ENCODE data around the gene NPDC1. TPM values are rescaled to one million over a fixed set of nuclear protein-coding genes. Genes with fewer than 3 reads are reported as not detected.

NPDC1 gene
- total RNA-seq, 4 donors from 2014 or later, result 45.3 to 119 (median 91.5) TPM

- H3K9me3 ChIP-seq, result no peaks in the 10 kb centered on the region
- peaks cover 32 to 57% (median 48%) of the 10 kb centered on the region in 4 donors for H3K4me1 ChIP-seq
- H3K27ac ChIP-seq (replicated peaks in 1 of 4), result no peak overlapping the region
- intact Hi-C loops (cut with DNase I), result loop anchor here (5.0 kb wide), 1 partner anchor 48 kb away; the partner anchor contains the start of gene C8G
- H3K36me3 ChIP-seq, result peaks cover 4 to 18% (median 14%) of the 10 kb centered on the region in 4 donors
- H3K27me3 ChIP-seq, result peaks cover 0 to 60% (median 14%) of the 10 kb centered on the region in 4 donors
- peak overlapping the region in 1 of 4 donors; percentile 10 for H3K4me3 ChIP-seq
- DNase-seq (ENCODE audit: extremely low spot score), result no peak
- TF ChIP-seq EP300 (IDR thresholded peaks at IDR 0.05) (no peak), CTCF (IDR thresholded peaks at IDR 0.05) (no peak), POLR2A (IDR thresholded peaks at IDR 0.05; ENCODE audit: low read depth) (no peak), POLR2AphosphoS5 (IDR thresholded peaks at IDR 0.05) (no peak)
- WGBS, result no CpG with 5 or more reads among the region's 40 CpGs
Measured at GRCh38 chr9:136994888-136995230, 51.1 kb downstream of the NPDC1 start.

- H3K4me1 ChIP-seq, result peaks cover 32 to 57% (median 48%) of the 10 kb centered on the region in 4 donors
- intact Hi-C loops (cut with DNase I), result loop anchor here (5.0 kb wide), 1 partner anchor 47 kb away; the partner anchor contains the start of gene C8G
- H3K9me3 ChIP-seq, result no peaks in the 10 kb centered on the region
- peak overlapping the region in 1 of 4 donors; percentile 10 for H3K4me3 ChIP-seq
- peaks cover 4 to 18% (median 14%) of the 10 kb centered on the region in 4 donors for H3K36me3 ChIP-seq
- H3K27ac ChIP-seq (replicated peaks in 1 of 4), result no peak overlapping the region
- H3K27me3 ChIP-seq, result peaks cover 0 to 60% (median 14%) of the 10 kb centered on the region in 4 donors
- TF ChIP-seq CTCF (IDR thresholded peaks at IDR 0.05) (no peak), EP300 (IDR thresholded peaks at IDR 0.05) (no peak), POLR2A (IDR thresholded peaks at IDR 0.05; ENCODE audit: low read depth) (no peak), POLR2AphosphoS5 (IDR thresholded peaks at IDR 0.05) (no peak)
- WGBS, result 86% methylated on average over 19 of the region's 54 CpGs
- no peak for DNase-seq (ENCODE audit: extremely low spot score)
Measured at GRCh38 chr9:136994180-136994887, 51.6 kb downstream of the NPDC1 start.

GRCh38 chr9:136992819-136993369 lies 53.1 kb downstream of the NPDC1 start:
- no peak for DNase-seq (ENCODE audit: extremely low spot score)
- TF ChIP-seq EP300 (IDR thresholded peaks at IDR 0.05) (no peak), POLR2AphosphoS5 (IDR thresholded peaks at IDR 0.05) (no peak), POLR2A (IDR thresholded peaks at IDR 0.05; ENCODE audit: low read depth) (no peak), CTCF (IDR thresholded peaks at IDR 0.05) (no peak)
- H3K27ac ChIP-seq (replicated peaks in 1 of 4), result peak overlapping the region; percentile 87 to 91 (median 88)

GRCh38 chr9:136991993-136992818 lies 53.8 kb downstream of the NPDC1 start, which contains the start of gene PAXX:
Gene PAXX (plus strand): TSS chr9:136992422. CDS start chr9:136992444, 22 bp downstream.
- Histone ChIP-seq H3K9me3 (no peaks in the 10 kb centered on the region), H3K27ac (replicated peaks in 1 of 4) (peak within 1 kb of the TSS; percentile 87 to 91 (median 88)), H3K27me3 (peaks cover 0 to 52% (median 14%) of the 10 kb centered on the region in 4 donors), H3K4me1 (peaks cover 32 to 57% (median 47%) of the 10 kb centered on the region in 4 donors), H3K36me3 (peaks cover 4 to 18% (median 14%) of the 10 kb centered on the region in 4 donors), H3K4me3 (peak within 1 kb of the TSS; percentile 67 to 86 (median 74))
- 9% methylated on average over 28 of the region's 92 CpGs for WGBS
- peak; percentile 96 for DNase-seq (ENCODE audit: extremely low spot score)
- intact Hi-C loops (cut with DNase I), result loop anchor here (5.0 kb wide), 1 partner anchor 45 kb away; the partner anchor contains the start of gene C8G
- TF ChIP-seq POLR2AphosphoS5 (IDR thresholded peaks at IDR 0.05) (peak; percentile 38 to 45), CTCF (IDR thresholded peaks at IDR 0.05) (no peak), POLR2A (IDR thresholded peaks at IDR 0.05; ENCODE audit: low read depth) (no peak)

More at GRCh38 chr9:136992819-136993369, 53.1 kb downstream of the NPDC1 start:
- intact Hi-C loops (cut with DNase I), result loop anchor here (5.0 kb wide), 1 partner anchor 46 kb away; the partner anchor contains the start of gene C8G
- H3K4me1 ChIP-seq, result peaks cover 32 to 57% (median 48%) of the 10 kb centered on the region in 4 donors
- H3K9me3 ChIP-seq, result no peaks in the 10 kb centered on the region
- WGBS, result 27% methylated on average over 11 of the region's 18 CpGs
- peak overlapping the region; percentile 67 to 86 (median 74) for H3K4me3 ChIP-seq
- peaks cover 4 to 18% (median 14%) of the 10 kb centered on the region in 4 donors for H3K36me3 ChIP-seq
- H3K27me3 ChIP-seq, result peaks cover 0 to 51% (median 14%) of the 10 kb centered on the region in 4 donors
